GM12878 (cell line): ENCODE results near the gene SLC5A10. TPM values are rescaled to one million over a fixed set of nuclear protein-coding genes. Genes with fewer than 3 reads are reported as not detected.

Experiments used
- CBX5 ChIP-seq: sonication (generic); IDR thresholded peaks from 2 replicates; pipeline ENCODE4 v1.6.1; 2016; ENCODE audit warnings: low read depth, moderate library complexity, mild to moderate bottlenecking, inconsistent platforms
- EED ChIP-seq: sonication (generic); IDR thresholded peaks from 2 replicates; pipeline ENCODE4 v1.6.1; 2016; ENCODE audit warnings: antibody characterized with exemption, low read depth
- ETV6 ChIP-seq, 2 experiments: fragments of 450-650 bp in 1 of 2; IDR thresholded peaks in 1 of 2; conservative IDR thresholded peaks in 1 of 2; 2 replicates each; pipeline ENCODE4 v1.6.1; 2014; ENCODE audit warnings: antibody characterized with exemption in 1 of 2, borderline replicate concordance in 1 of 2, low read depth in 1 of 2, mild to moderate bottlenecking in 1 of 2, moderate library complexity in 1 of 2
- HSF1 ChIP-seq: fragments of 150-350 bp; IDR thresholded peaks from 2 replicates; pipeline ENCODE4 v1.6.1; 2014; ENCODE audit warnings: mild to moderate bottlenecking, low read depth, low read length
- IKZF2 ChIP-seq, 2 experiments: fragments of 450-650 bp; IDR thresholded peaks; 2 replicates each; pipeline ENCODE4 v1.6.1; 2017; ENCODE audit warnings: mild to moderate bottlenecking in 2 of 2, moderate library complexity in 2 of 2
- MAX ChIP-seq: IDR thresholded peaks from 2 replicates; pipeline ENCODE4 v1.6.1; 2012; ENCODE audit warnings: low read depth, low read length, improper control_type of control experiment
- MYC ChIP-seq: IDR thresholded peaks from 2 replicates; pipeline ENCODE4 v1.6.1; 2011; ENCODE audit warnings: mild to moderate bottlenecking, low read length, moderate library complexity, inconsistent platforms; ENCODE audit not compliant: insufficient read depth, insufficient replicate concordance, insufficient read length, severe bottlenecking
- NRF1 ChIP-seq: conservative IDR thresholded peaks from 2 replicates; pipeline ENCODE4 v1.6.1; 2011; ENCODE audit warnings: mild to moderate bottlenecking, low read depth, low read length, improper control_type of control experiment
- PBX3 ChIP-seq: IDR thresholded peaks from 2 replicates; pipeline ENCODE4 v1.6.1; 2011; ENCODE audit warnings: mild to moderate bottlenecking, low read depth, low read length, moderate library complexity; ENCODE audit not compliant: insufficient replicate concordance
- PML ChIP-seq: IDR thresholded peaks from 2 replicates; pipeline ENCODE4 v1.6.1; 2012; ENCODE audit warnings: low read length, inconsistent platforms
- POLR2AphosphoS5 ChIP-seq: IDR thresholded peaks from 2 replicates; pipeline ENCODE4 v1.6.1; 2011; ENCODE audit warnings: mild to moderate bottlenecking, low read length, inconsistent platforms
- POU2F2 ChIP-seq: IDR thresholded peaks from 3 replicates; pipeline ENCODE4 v1.6.1; 2011; ENCODE audit warnings: low read depth, mild to moderate bottlenecking, low read length, borderline replicate concordance
- RB1 ChIP-seq: fragments of 450-650 bp; formaldehyde crosslinking; IDR thresholded peaks from 2 replicates; pipeline ENCODE4 v1.6.1; 2017; ENCODE audit warnings: mild to moderate bottlenecking, borderline replicate concordance
- SIX5 ChIP-seq: IDR thresholded peaks from 2 replicates; pipeline ENCODE4 v1.6.1; 2011; ENCODE audit warnings: mild to moderate bottlenecking, low read depth, low read length, moderate library complexity; ENCODE audit not compliant: severe bottlenecking
- STAT1 ChIP-seq: fragments of 450-650 bp; conservative IDR thresholded peaks from 2 replicates; pipeline ENCODE4 v1.6.1; 2014; ENCODE audit warnings: antibody characterized with exemption, mild to moderate bottlenecking
- SUZ12 ChIP-seq: fragments of 200-600 bp; sonication (generic); IDR thresholded peaks from one replicate; pipeline ENCODE4 v1.6.1; 2018; ENCODE audit warnings: antibody characterized with exemption, mild to moderate bottlenecking; ENCODE audit not compliant: unreplicated experiment
- USF1 ChIP-seq: IDR thresholded peaks from 2 replicates; pipeline ENCODE4 v1.6.1; 2011; ENCODE audit warnings: borderline replicate concordance, low read depth, mild to moderate bottlenecking, moderate library complexity, mixed read lengths, low read length; ENCODE audit not compliant: insufficient read depth; ENCODE audit errors: extremely low read length
- YBX1 ChIP-seq: fragments of 450-650 bp; IDR thresholded peaks from 2 replicates; pipeline ENCODE4 v1.6.1; 2016; ENCODE audit warnings: antibody characterized with exemption
- YY1 ChIP-seq: IDR thresholded peaks from 2 replicates; pipeline ENCODE4 v1.6.1; 2011; ENCODE audit warnings: low read depth, mild to moderate bottlenecking, low read length
- ZNF207 ChIP-seq: fragments of 450-650 bp; IDR thresholded peaks from 2 replicates; pipeline ENCODE4 v1.6.1; 2014; ENCODE audit warnings: antibody characterized with exemption, mild to moderate bottlenecking, borderline replicate concordance
- polyA plus RNA-seq, 11 experiments: library from polyadenylated mRNA; depleted of rRNA in 4 of 11; unstranded in 6 of 11; stranded (reverse) in 5 of 11; fragments of >200 nt; fragmentation: Nextera tagmentation in 4 of 11; fragmentation: Illumina TruSeq in 1 of 11; extraction: Ambion mirVana in 4 of 11; extraction: Trizol in 1 of 11; gene quantifications; 1 replicate in 1 of 11; 2 replicates in 10 of 11; pipeline versions ENCODE4 v1.2.1 to v1.2.3, GENCODE V29; 2011 to 2016; ENCODE audit warnings: inconsistent platforms in 2 of 11, missing spikeins in 2 of 11, low read depth in 1 of 11
- total RNA-seq, 4 experiments: library from RNA; depleted of rRNA in 3 of 4; stranded (reverse); fragments of >200 nt in 3 of 4; fragmentation: Illumina TruSeq in 1 of 4; extraction: Trizol in 1 of 4; gene quantifications; 2 replicates each; pipeline versions ENCODE4 v1.2.1 to v1.2.3, GENCODE V29; 2013 to 2021
- TF ChIP-seq, protein P1 (sequence below): fragments of 450-650 bp; IDR thresholded peaks from 2 replicates; pipeline ENCODE4 v1.6.1; 2017; ENCODE audit warnings: mild to moderate bottlenecking, moderate library complexity

Gene SLC5A10
- total and polyA plus RNA-seq, 10 of the 15 experiments (the other 5 are each of a cell fraction or from before 2014, with no cell fraction given), result under 0.01 to 0.18 (median 0.07) TPM; not detected in 4

DNA sequence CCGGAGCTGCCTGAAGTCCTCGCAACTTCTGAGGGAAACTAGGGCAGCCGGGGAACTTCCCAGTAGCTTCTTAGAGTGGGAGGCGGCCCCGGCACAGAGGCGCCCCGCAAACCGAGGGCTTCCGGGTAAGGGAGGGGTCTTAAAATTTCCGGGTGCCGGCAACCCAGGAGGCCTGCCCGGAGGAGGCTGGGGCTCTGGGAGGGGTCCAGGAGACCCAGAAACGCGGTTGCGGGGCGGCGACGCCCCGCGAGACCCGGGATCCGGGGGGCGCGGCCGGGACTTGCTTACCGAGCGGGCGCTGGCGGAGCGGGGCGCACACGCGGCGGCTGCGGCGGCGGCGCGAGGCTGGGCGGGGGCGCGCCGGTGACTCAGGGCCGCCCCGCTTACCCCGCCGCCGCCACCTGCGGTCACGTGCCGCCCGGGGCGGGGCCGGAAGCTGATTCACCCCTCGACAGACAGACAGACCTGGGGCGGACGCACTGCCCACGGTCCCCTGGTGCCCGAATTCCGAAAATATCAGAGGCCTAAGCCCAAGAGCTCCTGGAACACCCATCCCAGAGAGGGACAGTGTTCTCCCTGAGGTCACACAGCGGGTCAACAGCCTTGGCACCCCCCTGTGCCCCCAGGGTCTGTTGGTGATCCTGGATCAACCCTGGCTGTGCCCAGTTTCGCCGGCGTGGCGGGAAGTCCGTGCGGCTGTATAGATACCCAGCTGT lies 52.6 kb downstream of the SLC5A10 start, which contains the start of gene FAM83G (continued):
- TF ChIP-seq USF1 (peak; percentile 93), POU2F2 (no peak), SUZ12 (no peak), YBX1 (no peak), POLR2AphosphoS5 (0 out of 2 replicates have a peak, but pooled peaks have one; percentile 31), PBX3 (peak; percentile 33), ETV6 (conservative IDR thresholded peaks at IDR 0.05 in 1 of 2, IDR thresholded peaks at IDR 0.05 in 1 of 2; ENCODE audit: borderline replicate concordance in 1 of 2, low read depth in 1 of 2) (no peak), HSF1 (no peak), IKZF2 (IDR thresholded peaks at IDR 0.05) (no peak), RB1 (peak; percentile 36; the same call in 1 of the 2 replicates), CBX5 (no peak), MYC (no peak), STAT1 (no peak), ZNF207 (no peak), EED (no peak), MAX (peak; percentile 76), NRF1 (no peak), SIX5 (no peak), PML (no peak), YY1 (peak; percentile 55; the same call in 1 of the 2 replicates)
- TF ChIP-seq, protein P1, sequence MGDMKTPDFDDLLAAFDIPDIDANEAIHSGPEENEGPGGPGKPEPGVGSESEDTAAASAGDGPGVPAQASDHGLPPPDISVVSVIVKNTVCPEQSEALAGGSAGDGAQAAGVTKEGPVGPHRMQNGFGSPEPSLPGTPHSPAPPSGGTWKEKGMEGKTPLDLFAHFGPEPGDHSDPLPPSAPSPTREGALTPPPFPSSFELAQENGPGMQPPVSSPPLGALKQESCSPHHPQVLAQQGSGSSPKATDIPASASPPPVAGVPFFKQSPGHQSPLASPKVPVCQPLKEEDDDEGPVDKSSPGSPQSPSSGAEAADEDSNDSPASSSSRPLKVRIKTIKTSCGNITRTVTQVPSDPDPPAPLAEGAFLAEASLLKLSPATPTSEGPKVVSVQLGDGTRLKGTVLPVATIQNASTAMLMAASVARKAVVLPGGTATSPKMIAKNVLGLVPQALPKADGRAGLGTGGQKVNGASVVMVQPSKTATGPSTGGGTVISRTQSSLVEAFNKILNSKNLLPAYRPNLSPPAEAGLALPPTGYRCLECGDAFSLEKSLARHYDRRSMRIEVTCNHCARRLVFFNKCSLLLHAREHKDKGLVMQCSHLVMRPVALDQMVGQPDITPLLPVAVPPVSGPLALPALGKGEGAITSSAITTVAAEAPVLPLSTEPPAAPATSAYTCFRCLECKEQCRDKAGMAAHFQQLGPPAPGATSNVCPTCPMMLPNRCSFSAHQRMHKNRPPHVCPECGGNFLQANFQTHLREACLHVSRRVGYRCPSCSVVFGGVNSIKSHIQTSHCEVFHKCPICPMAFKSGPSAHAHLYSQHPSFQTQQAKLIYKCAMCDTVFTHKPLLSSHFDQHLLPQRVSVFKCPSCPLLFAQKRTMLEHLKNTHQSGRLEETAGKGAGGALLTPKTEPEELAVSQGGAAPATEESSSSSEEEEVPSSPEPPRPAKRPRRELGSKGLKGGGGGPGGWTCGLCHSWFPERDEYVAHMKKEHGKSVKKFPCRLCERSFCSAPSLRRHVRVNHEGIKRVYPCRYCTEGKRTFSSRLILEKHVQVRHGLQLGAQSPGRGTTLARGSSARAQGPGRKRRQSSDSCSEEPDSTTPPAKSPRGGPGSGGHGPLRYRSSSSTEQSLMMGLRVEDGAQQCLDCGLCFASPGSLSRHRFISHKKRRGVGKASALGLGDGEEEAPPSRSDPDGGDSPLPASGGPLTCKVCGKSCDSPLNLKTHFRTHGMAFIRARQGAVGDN, result peak; percentile 32; the same call in 1 of the 2 replicates
